HG03354 (cell line): ENCODE data around the gene MAP1LC3B.

ENCODE experiments used
- ATAC-seq: cut with Tn5 transposase; IDR thresholded peaks from one replicate; pipeline ENCODE4 v1.9.1; 2021; ENCODE audit warnings: mild to moderate bottlenecking; ENCODE audit not compliant: unreplicated experiment, poor library complexity, severe bottlenecking

The MAP1LC3B gene

DNA sequence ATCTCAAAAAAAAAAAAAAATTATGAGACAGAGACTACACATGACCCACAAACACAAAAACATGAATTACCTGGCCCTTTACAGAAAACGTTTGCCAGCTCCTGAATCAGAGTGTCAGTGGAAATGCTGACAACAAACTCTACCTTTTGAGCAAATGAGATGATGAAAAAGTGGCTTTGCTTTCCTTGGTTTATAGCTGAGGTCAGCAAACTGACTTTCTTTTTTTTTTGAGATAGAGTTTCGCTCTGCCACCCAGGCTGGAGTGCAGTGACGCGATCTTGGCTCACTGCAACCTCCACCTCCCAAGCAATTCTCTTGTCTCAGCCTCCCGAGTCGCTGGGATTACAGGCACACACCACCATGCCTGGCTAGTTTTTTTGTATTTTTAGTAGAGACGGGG, 54.3 kb downstream of the MAP1LC3B start:
- ATAC-seq, result no peak

DNA sequence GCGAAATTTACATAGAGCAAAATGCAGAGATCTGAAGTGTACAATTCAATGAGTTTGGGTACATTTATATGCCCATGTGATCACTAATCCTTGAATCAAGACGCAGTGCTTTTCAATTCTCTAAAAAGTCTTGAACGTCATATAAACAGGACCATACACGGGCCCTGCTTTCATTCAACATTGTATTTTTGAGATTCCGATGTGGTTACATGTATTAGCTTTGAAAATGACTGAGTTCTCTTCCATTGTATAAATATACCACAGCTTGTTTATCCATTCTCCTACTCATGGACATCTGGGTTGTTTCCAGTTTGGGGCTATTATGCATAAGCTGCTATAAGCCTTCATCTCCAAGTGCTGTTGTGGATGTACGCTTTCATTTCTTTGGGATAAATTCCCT, 55.2 kb downstream of the MAP1LC3B start:
- no peak for ATAC-seq

DNA sequence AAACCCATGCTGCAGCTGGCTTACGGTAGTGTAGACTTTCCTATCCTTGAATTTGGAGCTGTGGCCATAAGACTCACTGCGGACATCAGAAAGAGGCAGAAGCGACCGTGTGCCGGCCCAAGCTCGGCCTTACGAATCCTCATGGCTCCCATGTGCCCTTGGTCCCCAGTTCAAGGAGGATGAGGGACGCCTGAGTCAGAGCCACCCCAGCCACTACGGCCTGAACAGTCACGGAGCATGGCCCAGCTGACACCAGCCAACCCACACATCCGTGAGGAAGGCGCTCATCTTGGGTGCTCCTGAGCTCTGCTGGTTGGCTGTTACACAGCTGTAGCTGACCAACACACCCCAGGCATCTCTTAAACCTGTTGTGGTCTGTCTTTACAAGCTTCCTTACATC, 56.7 kb downstream of the MAP1LC3B start:
- no peak for ATAC-seq

DNA sequence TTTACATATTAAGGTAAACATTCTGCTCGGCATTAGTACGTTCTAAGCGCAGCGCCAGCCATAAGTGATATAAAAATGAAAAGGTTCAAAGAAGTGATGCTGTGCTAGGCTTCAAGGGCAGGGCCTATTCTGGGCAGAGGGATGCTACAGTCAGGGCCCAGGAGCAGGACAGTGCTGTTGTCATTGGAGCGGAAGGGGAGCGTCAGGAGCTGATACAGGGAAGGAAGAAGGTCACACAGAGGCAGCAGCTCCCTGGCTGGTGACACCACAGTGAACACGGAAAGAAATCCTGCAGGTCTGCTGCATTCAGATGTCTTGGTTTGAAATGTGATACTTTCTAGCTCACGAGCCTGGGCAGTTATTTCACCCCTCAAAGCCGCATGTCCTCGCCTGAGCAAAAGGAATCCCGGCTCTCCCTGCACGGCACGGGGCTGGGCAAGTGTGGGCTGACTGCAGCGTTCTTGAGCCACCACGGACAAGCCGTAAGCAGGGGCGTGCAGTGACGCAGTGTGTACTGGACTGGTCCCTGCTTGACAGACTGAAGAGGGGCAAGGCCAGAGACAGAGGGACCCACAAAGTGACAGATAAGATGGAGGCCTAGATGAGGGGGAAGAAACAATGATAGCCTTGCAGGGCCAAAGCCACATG, 59.6 kb downstream of the MAP1LC3B start:
- ATAC-seq, result no peak

DNA sequence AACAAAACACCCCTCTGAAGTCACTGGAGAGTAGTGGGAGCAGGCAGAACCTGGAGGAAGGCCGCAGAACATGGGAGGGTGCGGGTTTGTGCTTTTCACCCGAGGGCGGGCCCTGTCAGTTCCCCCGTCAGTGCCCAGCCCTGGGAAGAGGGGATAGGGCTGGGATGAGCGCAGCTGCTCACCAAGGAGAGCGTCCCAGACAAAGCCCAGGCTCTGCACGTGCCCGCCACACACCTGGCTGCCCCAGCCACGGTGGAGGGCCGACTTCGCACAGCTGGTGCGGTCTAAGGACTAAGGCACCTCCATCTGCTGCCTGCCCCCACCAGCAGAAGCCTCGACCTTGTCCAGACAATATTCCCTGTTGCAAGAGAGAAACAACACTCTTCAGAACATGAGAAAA, 61.2 kb downstream of the MAP1LC3B start:
- ATAC-seq, result no peak
